ENCODE measurements around the gene FLAD1.

GRCh38 chr1:154994591-154994990 lies 11.4 kb downstream of the FLAD1 start:
- TF ChIP-seq CTCF (IDR thresholded peaks at IDR 0.05; ENCODE audit: insufficient read depth, low read depth, low read length) (no peak), EZH2 (IDR thresholded peaks at IDR 0.05; ENCODE audit: insufficient read depth, low read length) (no peak)
